GM23248 (cell line): ENCODE data around the gene SH3BP5L.

Experiments
- EZH2 ChIP-seq: fragments of 200-600 bp; sonication (generic); IDR thresholded peaks from 2 replicates; pipeline ENCODE4 v1.6.1; 2018; ENCODE audit warnings: antibody characterized with exemption, mild to moderate bottlenecking; ENCODE audit not compliant: insufficient read depth, poor library complexity, severe bottlenecking
- EZH2phosphoT487 ChIP-seq: fragments of 200-600 bp; sonication (generic); IDR thresholded peaks from 2 replicates; pipeline ENCODE4 v1.6.1; 2018; ENCODE audit warnings: antibody characterized with exemption, moderate library complexity, mild to moderate bottlenecking, low read depth; ENCODE audit not compliant: insufficient read depth

DNA sequence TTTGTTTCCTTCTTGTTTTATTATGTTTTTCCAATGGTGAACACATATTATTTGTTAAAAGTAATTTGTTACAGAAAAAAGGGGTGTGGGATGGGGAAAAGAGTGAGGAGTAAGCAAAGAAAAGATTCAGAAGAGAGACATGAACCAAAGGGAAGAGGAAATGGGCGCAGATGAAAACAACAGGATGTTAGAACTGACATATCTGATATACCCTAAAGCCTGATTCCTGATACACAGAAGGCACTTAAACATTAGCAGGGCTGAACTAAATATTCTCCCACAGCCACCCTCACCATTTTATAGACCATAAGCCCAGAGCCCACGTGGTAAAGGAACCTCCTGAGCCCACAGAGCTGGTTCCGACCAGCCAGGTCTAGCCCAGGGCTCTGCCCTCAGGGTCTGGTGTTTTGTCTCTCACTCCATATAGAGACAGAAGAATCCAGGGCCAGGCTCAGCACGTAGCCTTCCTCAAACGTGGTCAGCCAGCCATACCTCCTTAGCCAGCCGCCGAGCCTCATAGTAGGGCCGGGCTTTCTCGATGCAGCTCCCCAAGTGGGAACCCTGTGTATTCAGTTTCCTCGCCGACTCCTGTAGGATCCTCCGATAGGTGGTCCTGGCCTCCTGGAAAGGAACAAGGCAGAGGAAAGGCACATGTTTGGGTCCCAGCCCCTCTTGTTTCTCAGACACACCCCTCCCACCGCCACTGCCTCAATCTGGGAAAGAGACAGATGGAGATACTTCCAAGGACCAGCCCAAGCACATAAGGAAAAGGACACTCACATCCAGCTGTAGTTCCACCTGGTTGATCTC is 9.5 kb downstream of the SH3BP5L start:
- TF ChIP-seq EZH2, result no peak
- no peak for TF ChIP-seq EZH2phosphoT487
